HepG2 (cell line): ENCODE measurements around the gene PCNA.
"Not testable (repeated sequence)": the region's sequence is repeated elsewhere in the genome, so short reads cannot be mapped to it uniquely, and the experiment has no call there.

Experiments used
- CBX5 ChIP-seq: sonication (generic); formaldehyde crosslinking; IDR thresholded peaks from 2 replicates; pipeline ENCODE4 v1.4.0; 2020; ENCODE audit warnings: missing genetic modification reagents, borderline replicate concordance
- SNRNP70 ChIP-seq: fragments of 200-400 bp; formaldehyde crosslinking; IDR thresholded peaks from 2 replicates; pipeline ENCODE4 v1.6.1; 2017; ENCODE audit warnings: mild to moderate bottlenecking, low read depth, low read length, moderate library complexity
- ZNF562 ChIP-seq: sonication (generic); formaldehyde crosslinking; IDR thresholded peaks from 2 replicates; pipeline ENCODE4 v1.8.0; 2022; ENCODE audit warnings: missing genetic modification reagents, borderline replicate concordance
- ZSCAN22 ChIP-seq: sonication (generic); formaldehyde crosslinking; IDR thresholded peaks from 2 replicates; pipeline ENCODE4 v1.4.0; 2020; ENCODE audit warnings: mild to moderate bottlenecking, missing genetic modification reagents
- TF ChIP-seq, protein P1 (sequence below): sonication (generic); formaldehyde crosslinking; IDR thresholded peaks from 2 replicates; pipeline ENCODE4 v1.5.0; 2020; ENCODE audit warnings: mild to moderate bottlenecking, missing genetic modification reagents, moderate library complexity

DNA sequence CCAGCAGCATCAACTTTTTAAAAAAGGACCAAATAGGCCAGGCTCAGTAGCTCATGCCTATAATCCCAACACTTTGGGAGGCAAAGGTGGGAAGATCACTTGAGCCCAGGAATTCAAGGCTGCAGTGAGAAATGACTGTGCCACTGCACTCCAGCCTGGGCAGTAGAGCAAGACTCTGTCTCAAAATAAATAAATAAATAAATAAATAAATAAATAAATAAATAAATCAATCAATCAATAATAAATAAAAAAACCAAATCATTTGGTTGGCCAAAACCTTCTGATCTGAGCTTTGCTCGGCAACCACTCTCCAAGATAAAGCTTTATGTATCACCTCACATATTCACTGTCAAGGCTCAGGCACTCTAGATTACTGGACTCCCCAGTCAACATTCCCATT lies 20.7 kb downstream of the PCNA start:
- TF ChIP-seq ZSCAN22 (CRISPR knock-in tag); SNRNP70; CBX5 (CRISPR knock-in tag); ZNF562 (CRISPR knock-in tag): not testable (repeated sequence)
- TF ChIP-seq, protein P1, sequence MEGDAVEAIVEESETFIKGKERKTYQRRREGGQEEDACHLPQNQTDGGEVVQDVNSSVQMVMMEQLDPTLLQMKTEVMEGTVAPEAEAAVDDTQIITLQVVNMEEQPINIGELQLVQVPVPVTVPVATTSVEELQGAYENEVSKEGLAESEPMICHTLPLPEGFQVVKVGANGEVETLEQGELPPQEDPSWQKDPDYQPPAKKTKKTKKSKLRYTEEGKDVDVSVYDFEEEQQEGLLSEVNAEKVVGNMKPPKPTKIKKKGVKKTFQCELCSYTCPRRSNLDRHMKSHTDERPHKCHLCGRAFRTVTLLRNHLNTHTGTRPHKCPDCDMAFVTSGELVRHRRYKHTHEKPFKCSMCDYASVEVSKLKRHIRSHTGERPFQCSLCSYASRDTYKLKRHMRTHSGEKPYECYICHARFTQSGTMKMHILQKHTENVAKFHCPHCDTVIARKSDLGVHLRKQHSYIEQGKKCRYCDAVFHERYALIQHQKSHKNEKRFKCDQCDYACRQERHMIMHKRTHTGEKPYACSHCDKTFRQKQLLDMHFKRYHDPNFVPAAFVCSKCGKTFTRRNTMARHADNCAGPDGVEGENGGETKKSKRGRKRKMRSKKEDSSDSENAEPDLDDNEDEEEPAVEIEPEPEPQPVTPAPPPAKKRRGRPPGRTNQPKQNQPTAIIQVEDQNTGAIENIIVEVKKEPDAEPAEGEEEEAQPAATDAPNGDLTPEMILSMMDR (CRISPR knock-in tag), result not testable (repeated sequence)
